HepG2 (cell line): ENCODE data around the gene NYNRIN.

Source experiments
- CBFB ChIP-seq: sonication (generic); formaldehyde crosslinking; IDR thresholded peaks from 2 replicates; pipeline ENCODE4 v1.4.0; 2020; ENCODE audit warnings: missing genetic modification reagents
- EP300 ChIP-seq, 3 experiments: sonication (generic) in 1 of 3; formaldehyde crosslinking in 1 of 3; IDR thresholded peaks; 2 replicates each; pipeline versions ENCODE4 v1.5.1 to v1.6.1; 2011 to 2020; ENCODE audit warnings: low read depth in 2 of 3, low read length in 2 of 3, borderline replicate concordance in 1 of 3, improper control_type of control experiment in 1 of 3, mild to moderate bottlenecking in 1 of 3, missing genetic modification reagents in 1 of 3, moderate library complexity in 1 of 3
- ESRRA ChIP-seq: sonication (generic); formaldehyde crosslinking; IDR thresholded peaks from 2 replicates; pipeline ENCODE4 v1.5.1; 2020; ENCODE audit warnings: mild to moderate bottlenecking, low read depth, missing genetic modification reagents
- NONO ChIP-seq, 2 experiments: fragments of 450-650 bp in 1 of 2; sonication (generic) in 1 of 2; formaldehyde crosslinking in 1 of 2; IDR thresholded peaks in 1 of 2; conservative IDR thresholded peaks in 1 of 2; 2 replicates each; pipeline versions ENCODE4 v1.6.1 to v1.8.0; 2017 to 2022; ENCODE audit warnings: mild to moderate bottlenecking in 1 of 2, missing genetic modification reagents in 1 of 2, moderate library complexity in 1 of 2
- SP1 ChIP-seq, 2 experiments: fragments of 450-650 bp in 1 of 2; sonication (generic) in 1 of 2; formaldehyde crosslinking in 1 of 2; IDR thresholded peaks; 2 replicates each; pipeline versions ENCODE4 v1.4.0 to v1.6.1; 2016 to 2020; ENCODE audit warnings: missing genetic modification reagents in 1 of 2
- TF ChIP-seq, protein P1 (sequence below): sonication (generic); formaldehyde crosslinking; IDR thresholded peaks from 2 replicates; pipeline ENCODE4 v1.5.0; 2020; ENCODE audit warnings: mild to moderate bottlenecking, missing genetic modification reagents, moderate library complexity
- TF ChIP-seq, protein P2 (sequence below): sonication (generic); formaldehyde crosslinking; IDR thresholded peaks from 2 replicates; pipeline ENCODE4 v1.4.0; 2020; ENCODE audit warnings: mild to moderate bottlenecking, missing genetic modification reagents

DNA sequence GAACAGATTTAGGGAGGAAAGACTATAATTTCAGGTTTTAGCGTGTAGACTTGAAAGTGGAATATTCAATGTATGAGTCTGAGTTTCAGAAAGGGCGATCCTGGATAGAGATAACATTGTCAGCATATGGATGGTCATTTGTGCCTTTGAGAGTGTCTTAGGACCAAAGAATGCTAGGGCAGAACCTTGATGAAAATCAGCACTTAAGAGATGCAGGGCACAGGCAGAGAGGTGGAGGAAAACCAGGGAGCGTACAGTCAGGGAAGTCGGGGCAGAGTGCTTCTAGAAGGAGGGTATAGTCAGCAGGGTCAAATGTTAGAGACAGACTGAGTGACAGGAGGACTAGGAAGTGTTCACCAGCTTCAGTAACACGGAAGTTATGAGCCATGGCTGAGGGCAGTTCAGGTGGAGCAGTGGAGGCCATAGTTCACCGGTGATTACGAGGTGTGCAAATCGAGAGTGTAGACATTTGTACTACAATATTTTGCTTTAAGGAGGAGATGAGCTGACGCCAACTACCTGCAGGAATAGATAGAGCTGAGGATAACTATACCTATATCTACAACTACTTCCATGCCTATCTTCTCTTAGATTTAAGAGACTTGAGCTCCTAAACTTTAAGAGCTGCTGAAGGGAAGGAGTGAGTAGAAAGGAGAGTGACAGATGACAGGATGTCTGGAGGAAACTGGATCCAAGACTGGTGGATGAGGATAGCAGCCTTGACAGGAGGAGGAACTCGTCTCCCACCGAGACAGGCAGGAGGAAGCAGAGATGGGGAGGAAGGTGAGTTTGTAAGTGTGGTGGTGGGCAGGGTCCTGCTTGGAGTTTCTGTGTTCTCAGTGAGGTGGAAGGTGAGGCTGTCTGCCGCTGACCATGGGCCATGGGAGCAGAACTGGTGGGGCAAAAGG, 24.1 kb downstream of the NYNRIN start:
- no peak for TF ChIP-seq EP300 (IDR thresholded peaks at IDR 0.05; ENCODE audit: low read depth in 2 of 2, low read length in 2 of 2)
- no peak for TF ChIP-seq EP300 (CRISPR knock-in tag; IDR thresholded peaks at IDR 0.05; ENCODE audit: borderline replicate concordance)
- TF ChIP-seq NONO (IDR thresholded peaks at IDR 0.05): no peak
- TF ChIP-seq NONO (CRISPR knock-in tag; conservative IDR thresholded peaks at IDR 0.05): 0 out of 2 replicates have a peak, but pooled peaks have one; percentile 12
- TF ChIP-seq, protein P1, sequence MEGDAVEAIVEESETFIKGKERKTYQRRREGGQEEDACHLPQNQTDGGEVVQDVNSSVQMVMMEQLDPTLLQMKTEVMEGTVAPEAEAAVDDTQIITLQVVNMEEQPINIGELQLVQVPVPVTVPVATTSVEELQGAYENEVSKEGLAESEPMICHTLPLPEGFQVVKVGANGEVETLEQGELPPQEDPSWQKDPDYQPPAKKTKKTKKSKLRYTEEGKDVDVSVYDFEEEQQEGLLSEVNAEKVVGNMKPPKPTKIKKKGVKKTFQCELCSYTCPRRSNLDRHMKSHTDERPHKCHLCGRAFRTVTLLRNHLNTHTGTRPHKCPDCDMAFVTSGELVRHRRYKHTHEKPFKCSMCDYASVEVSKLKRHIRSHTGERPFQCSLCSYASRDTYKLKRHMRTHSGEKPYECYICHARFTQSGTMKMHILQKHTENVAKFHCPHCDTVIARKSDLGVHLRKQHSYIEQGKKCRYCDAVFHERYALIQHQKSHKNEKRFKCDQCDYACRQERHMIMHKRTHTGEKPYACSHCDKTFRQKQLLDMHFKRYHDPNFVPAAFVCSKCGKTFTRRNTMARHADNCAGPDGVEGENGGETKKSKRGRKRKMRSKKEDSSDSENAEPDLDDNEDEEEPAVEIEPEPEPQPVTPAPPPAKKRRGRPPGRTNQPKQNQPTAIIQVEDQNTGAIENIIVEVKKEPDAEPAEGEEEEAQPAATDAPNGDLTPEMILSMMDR: no peak
- TF ChIP-seq SP1 (IDR thresholded peaks at IDR 0.05): no peak
- TF ChIP-seq SP1 (CRISPR knock-in tag; IDR thresholded peaks at IDR 0.05): no peak
- TF ChIP-seq CBFB (CRISPR knock-in tag): no peak; the same call in 1 of the 2 replicates
- TF ChIP-seq, protein P2, sequence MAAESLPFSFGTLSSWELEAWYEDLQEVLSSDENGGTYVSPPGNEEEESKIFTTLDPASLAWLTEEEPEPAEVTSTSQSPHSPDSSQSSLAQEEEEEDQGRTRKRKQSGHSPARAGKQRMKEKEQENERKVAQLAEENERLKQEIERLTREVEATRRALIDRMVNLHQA: no peak
- no peak for TF ChIP-seq ESRRA (CRISPR knock-in tag)
